GM18498 (cell line): ENCODE data around the gene SASH1.
A peak's percentile ranks its signal among the peaks of the same experiment; 100 is the strongest.

Experiments
- ATAC-seq: cut with Tn5 transposase; IDR thresholded peaks from one replicate; pipeline ENCODE4 v1.9.1; 2021; ENCODE audit warnings: mild to moderate bottlenecking, moderate library complexity; ENCODE audit not compliant: unreplicated experiment

SASH1 gene

GRCh38 chr6:148455674-148456558, 113.3 kb downstream of the SASH1 start:
- no peak for ATAC-seq

GRCh38 chr6:148457137-148457842, 114.7 kb downstream of the SASH1 start:
- no peak for ATAC-seq

- no peak for ATAC-seq
Observed at GRCh38 chr6:148457843-148458159, 115.2 kb downstream of the SASH1 start.

- ATAC-seq = no peak
Observed at GRCh38 chr6:148459238-148459637, 116.6 kb downstream of the SASH1 start.

GRCh38 chr6:148460876-148461646, 118.4 kb downstream of the SASH1 start:
- ATAC-seq = no peak

- ATAC-seq = no peak
Observed at GRCh38 chr6:148461986-148462577, 119.4 kb downstream of the SASH1 start.

GRCh38 chr6:148463671-148464070, 121.0 kb downstream of the SASH1 start:
- no peak for ATAC-seq

- ATAC-seq = peak; percentile 87
Observed at GRCh38 chr6:148464319-148465010, 121.8 kb downstream of the SASH1 start.

- no peak for ATAC-seq
Observed at GRCh38 chr6:148465011-148465335, 122.3 kb downstream of the SASH1 start.

GRCh38 chr6:148465670-148466069, 123.0 kb downstream of the SASH1 start:
- ATAC-seq = no peak

- no peak for ATAC-seq
Observed at GRCh38 chr6:148466158-148466557, 123.5 kb downstream of the SASH1 start.

GRCh38 chr6:148467926-148468325, 125.3 kb downstream of the SASH1 start:
- ATAC-seq = no peak

- ATAC-seq = no peak
Observed at GRCh38 chr6:148470156-148470555, 127.5 kb downstream of the SASH1 start.

GRCh38 chr6:148470606-148471465, 128.2 kb downstream of the SASH1 start:
- ATAC-seq = no peak

GRCh38 chr6:148471624-148472159, 129.1 kb downstream of the SASH1 start:
- no peak for ATAC-seq

GRCh38 chr6:148472171-148473105, 129.8 kb downstream of the SASH1 start:
- ATAC-seq = no peak

GRCh38 chr6:148479497-148479896, 136.9 kb downstream of the SASH1 start:
- ATAC-seq = no peak

GRCh38 chr6:148487461-148487860, 144.8 kb downstream of the SASH1 start:
- no peak for ATAC-seq
